ENCODE measurements around the gene PIP5K1B. TPM values are rescaled to one million over a fixed set of nuclear protein-coding genes. Genes with fewer than 3 reads are reported as not detected.

Gene PIP5K1B
- total RNA-seq, 1 experiment from 2014 or later = not detected

- Histone ChIP-seq H3K27ac (ENCODE audit: low read length) (no peak overlapping the region), H3K27me3 (ENCODE audit: control insufficient read depth, insufficient read depth, low read length) (no peaks in the 10 kb centered on the region), H3K4me1 (ENCODE audit: control insufficient read depth, insufficient read depth, low read length) (no peaks in the 10 kb centered on the region), H3K36me3 (ENCODE audit: control insufficient read depth, insufficient read depth, low read length) (no peaks in the 10 kb centered on the region), H3K4me3 (ENCODE audit: low read depth in 2 of 2, low read length in 2 of 2) (no peak overlapping the region), H3K9me3 (ENCODE audit: control insufficient read depth, insufficient read depth, low read depth, low read length) (no peaks in the 10 kb centered on the region)
- ATAC-seq = no peak
- DNase-seq (ENCODE audit: low read depth, low spot score) = no peak
- CTCF ChIA-PET = no interaction called here
- no TSS peak for BruUV-seq (replicated peaks)
- no peak for TF ChIP-seq CTCF (IDR thresholded peaks at IDR 0.05)
- intact Hi-C loops (cut with micrococcal nuclease; ENCODE audit: unreplicated experiment) (no loop called here), in situ Hi-C loops (cut with HindIII; ENCODE audit: low pct_unique_long_range_greater_than_20kb, low sequenced_read_pairs) (no loop called here)
- POLR2A ChIA-PET = no interaction called here
These were observed 200.1 kb downstream of the PIP5K1B start for GRCh38 chr9:68905129-68905528.

- Histone ChIP-seq H3K4me1 (ENCODE audit: control insufficient read depth, insufficient read depth, low read length) (no peaks in the 10 kb centered on the region), H3K36me3 (ENCODE audit: control insufficient read depth, insufficient read depth, low read length) (no peaks in the 10 kb centered on the region), H3K4me3 (ENCODE audit: low read depth in 2 of 2, low read length in 2 of 2) (no peak overlapping the region), H3K27me3 (ENCODE audit: control insufficient read depth, insufficient read depth, low read length) (no peaks in the 10 kb centered on the region; the same call in 1 of the 2 replicates), H3K27ac (ENCODE audit: low read length) (no peak overlapping the region), H3K9me3 (ENCODE audit: control insufficient read depth, insufficient read depth, low read depth, low read length) (no peaks in the 10 kb centered on the region)
- ATAC-seq = no peak
- BruUV-seq (replicated peaks) = no TSS peak
- ChIA-PET POLR2A (no interaction called here), CTCF (no interaction called here)
- TF ChIP-seq SIN3A (IDR thresholded peaks at IDR 0.05; ENCODE audit: borderline replicate concordance, insufficient read depth, low read depth, low read length) (no peak), CTCF (IDR thresholded peaks at IDR 0.05) (no peak)
- no peak for DNase-seq (ENCODE audit: low read depth, low spot score)
- intact Hi-C loops (cut with micrococcal nuclease; ENCODE audit: unreplicated experiment) = loop anchor here (2.0 kb wide), 1 partner anchor 17 kb away; no protein-coding TSS in a partner anchor
- in situ Hi-C loops (cut with HindIII; ENCODE audit: low pct_unique_long_range_greater_than_20kb, low sequenced_read_pairs) = no loop called here
These were observed 202.9 kb downstream of the PIP5K1B start for GRCh38 chr9:68907910-68908309.

- Histone ChIP-seq H3K27me3 (ENCODE audit: control insufficient read depth, insufficient read depth, low read length) (no peaks in the 10 kb centered on the region; the same call in 1 of the 2 replicates), H3K36me3 (ENCODE audit: control insufficient read depth, insufficient read depth, low read length) (no peaks in the 10 kb centered on the region), H3K4me3 (ENCODE audit: low read depth in 2 of 2, low read length in 2 of 2) (no peak overlapping the region), H3K4me1 (ENCODE audit: control insufficient read depth, insufficient read depth, low read length) (no peaks in the 10 kb centered on the region), H3K9me3 (ENCODE audit: control insufficient read depth, insufficient read depth, low read depth, low read length) (no peaks in the 10 kb centered on the region), H3K27ac (ENCODE audit: low read length) (no peak overlapping the region)
- CTCF ChIA-PET = no interaction called here
- intact Hi-C loops (cut with micrococcal nuclease; ENCODE audit: unreplicated experiment) (no loop called here), in situ Hi-C loops (cut with HindIII; ENCODE audit: low pct_unique_long_range_greater_than_20kb, low sequenced_read_pairs) (no loop called here)
- POLR2A ChIA-PET = no interaction called here
- no peak for TF ChIP-seq REST (IDR thresholded peaks at IDR 0.05; ENCODE audit: insufficient read depth in 1 of 2, low read depth in 2 of 2, low read length in 1 of 2)
- TF ChIP-seq TCF7L2 (IDR thresholded peaks at IDR 0.05; ENCODE audit: low read depth, low read length) = no peak
- no peak for TF ChIP-seq SIN3A (IDR thresholded peaks at IDR 0.05; ENCODE audit: borderline replicate concordance, insufficient read depth, low read depth, low read length)
- TF ChIP-seq CTCF (IDR thresholded peaks at IDR 0.05) = no peak
- TF ChIP-seq POLR2AphosphoS5 (IDR thresholded peaks at IDR 0.05; ENCODE audit: low read depth, low read length) = no peak
- no peak for DNase-seq (ENCODE audit: low read depth, low spot score)
- BruUV-seq (replicated peaks) = no TSS peak
- no peak for ATAC-seq
These were observed 207.5 kb downstream of the PIP5K1B start for GRCh38 chr9:68912561-68912960.
